ENCODE measurements around the gene SCMH1.

Gene SCMH1

DNA sequence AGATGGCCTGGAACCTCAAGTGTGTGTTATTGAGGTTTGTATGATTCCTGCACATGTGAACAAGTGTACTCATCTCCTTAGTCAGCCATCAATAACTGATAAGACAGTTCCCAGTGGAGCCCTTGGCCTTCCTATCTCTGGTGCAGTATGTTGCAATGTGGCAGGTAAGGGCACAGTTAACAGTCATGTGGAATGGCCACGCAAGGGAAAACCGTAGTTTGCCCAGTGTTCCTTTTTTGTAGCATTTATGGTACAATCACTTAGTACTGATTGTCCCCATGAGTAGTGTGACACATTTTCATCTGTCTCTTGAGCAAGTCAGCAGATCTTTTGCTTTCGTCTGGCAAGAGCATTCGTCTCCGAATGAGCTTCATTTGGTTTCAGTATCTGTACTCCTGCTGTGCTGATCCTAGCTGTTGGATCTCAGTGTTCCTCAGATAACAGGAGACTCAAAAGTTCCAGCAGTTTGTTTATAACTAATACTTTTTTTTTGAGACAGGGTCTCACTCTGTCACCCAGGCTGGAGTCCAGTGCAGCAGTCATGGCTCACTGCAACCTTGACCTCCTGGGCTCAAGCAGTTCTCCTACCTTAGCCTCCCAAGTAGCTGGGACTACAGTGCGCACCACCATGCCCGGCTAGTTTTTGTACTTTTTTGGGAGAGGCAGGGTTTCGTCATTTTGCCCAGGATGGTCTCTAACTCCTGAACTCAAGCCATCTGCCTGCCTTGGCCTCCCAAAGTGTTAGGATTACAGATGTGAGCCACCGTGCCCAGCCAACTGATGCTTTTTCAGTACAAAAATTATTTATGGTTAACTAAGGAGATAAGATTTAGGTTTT is 254.4 kb downstream of the SCMH1 start:
- DNase-seq = no peak

DNA sequence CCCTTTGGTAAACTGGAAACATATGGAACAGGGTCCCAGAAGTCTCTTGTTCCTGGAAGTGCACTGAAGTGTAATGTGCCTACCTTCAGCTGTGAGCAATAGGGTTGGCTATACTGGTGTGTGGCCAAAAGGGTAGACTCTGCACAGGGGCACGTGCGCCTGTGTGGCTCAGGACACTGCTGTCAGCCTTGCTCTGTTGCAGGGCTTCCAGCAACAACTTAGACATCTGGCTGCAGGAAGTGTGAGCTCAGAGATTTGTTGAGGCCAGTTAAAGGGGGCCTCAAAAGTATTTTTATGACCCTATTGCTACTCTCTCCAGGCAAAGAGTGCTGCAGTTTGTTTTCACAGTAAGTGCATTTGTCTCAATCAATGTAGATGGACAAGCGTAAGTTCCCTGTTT is 255.2 kb downstream of the SCMH1 start:
- DNase-seq = no peak

DNA sequence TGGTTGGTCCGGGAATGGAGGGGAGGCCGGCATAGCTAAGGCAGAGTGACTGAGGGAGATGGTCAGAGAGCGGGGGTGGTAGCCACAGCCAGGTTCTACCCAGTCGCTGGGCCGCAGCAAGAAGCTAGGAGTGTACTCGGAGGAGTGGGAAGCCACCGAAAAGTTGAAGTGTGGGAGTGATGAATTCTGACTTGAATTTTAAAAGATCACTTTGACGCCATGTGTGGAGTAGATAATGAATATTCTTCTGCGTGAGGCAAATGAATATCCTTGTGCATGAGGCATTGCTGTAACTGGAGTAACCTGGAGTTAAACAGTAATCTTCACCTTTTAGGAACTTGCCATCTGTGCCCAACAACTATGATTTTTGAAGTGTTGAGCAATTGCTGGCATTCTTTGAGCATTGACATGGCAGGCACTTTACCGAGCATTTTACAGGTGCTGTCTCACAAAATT is 255.8 kb downstream of the SCMH1 start:
- no peak for DNase-seq

DNA sequence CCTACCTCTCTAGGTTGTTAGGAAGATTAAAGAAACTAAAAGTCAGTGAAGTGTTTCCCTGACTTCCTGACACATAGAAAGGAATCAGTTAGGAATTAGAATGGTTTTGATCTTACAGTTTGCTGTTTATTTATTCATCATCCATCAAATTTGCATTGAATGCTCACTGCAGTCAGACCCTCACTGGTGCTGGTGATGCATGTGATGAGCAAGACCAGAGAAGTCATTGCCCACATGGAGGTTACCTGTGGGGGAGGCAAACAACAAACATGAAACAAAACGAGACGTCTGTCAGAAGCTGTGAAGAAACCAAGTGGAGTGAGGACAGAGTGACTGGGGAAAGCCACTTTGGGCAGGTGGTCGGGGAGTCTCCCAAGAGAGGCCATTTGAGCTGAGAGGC is 256.2 kb downstream of the SCMH1 start:
- no peak for DNase-seq

DNA sequence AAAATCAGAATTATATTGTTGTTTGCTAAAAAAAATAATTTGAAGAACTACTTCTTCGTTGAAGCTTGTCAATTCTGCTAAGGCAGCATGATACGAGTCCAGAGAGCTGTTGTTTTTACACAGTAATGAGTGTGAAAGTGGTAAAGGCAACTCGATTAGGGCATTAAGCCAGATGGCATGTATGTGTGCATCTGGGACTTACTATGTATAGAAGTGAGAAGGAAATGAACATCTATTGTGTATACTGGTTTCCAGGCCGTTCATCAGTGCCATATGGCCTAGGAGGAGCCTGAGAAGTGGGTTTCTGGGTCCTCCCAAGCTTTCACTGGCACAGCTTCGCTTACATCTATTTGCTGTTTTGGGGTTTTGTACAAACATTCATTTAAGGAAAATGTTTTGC is 256.9 kb downstream of the SCMH1 start:
- no peak for DNase-seq

DNA sequence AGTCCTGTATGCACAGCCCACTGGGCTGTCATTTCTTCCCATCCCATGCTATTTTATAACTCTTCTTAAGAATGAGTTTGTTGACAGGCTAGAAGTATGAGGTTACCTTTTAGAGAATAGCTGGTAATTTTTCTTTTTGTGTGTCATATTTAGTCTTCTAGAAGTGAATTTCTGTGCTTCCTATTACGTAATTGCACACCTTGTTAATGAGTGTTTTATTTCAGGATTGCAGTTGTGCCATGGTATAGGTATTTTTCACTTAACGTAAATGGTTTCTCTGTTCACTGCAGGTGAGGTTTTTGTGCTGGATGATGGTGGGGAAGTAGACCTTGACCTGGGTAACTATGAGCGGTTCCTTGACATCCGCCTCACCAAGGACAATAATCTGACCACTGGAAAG is 257.6 kb downstream of the SCMH1 start:
- no peak for DNase-seq

DNA sequence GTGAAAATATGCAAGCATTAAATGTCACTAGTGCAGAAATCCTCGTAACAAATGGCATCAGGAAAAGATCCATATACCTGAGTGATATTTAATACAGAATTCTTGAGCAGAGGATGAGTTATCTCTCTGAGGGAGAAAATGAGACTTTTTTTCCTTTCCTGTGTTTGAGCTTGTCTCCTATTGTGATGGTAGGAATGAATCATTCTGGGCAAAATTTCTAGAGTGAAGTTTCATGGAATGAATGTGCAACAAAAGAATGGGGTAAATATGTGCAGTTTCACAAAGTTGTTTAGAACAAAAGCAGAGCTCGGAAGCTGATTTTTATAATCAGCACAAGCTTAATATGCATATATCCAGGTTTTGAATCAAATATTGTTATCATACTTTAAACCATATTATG is 258.0 kb downstream of the SCMH1 start:
- DNase-seq = no peak

DNA sequence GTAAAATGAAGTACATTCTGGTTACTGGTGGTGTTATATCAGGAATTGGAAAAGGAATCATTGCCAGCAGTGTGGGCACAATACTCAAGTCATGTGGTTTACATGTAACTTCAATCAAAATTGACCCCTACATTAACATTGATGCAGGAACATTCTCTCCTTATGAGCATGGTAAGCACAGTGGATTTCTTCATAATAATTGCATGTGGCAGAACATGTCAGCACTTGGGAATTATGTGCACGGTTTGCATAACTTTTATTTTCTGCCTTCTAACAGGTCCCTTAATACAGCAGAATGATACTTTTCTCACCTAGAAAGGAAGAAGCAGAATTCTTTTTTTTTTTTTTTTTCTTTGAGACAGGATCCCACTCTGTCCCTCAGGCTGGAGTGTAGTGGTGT is 258.8 kb downstream of the SCMH1 start:
- no peak for DNase-seq

DNA sequence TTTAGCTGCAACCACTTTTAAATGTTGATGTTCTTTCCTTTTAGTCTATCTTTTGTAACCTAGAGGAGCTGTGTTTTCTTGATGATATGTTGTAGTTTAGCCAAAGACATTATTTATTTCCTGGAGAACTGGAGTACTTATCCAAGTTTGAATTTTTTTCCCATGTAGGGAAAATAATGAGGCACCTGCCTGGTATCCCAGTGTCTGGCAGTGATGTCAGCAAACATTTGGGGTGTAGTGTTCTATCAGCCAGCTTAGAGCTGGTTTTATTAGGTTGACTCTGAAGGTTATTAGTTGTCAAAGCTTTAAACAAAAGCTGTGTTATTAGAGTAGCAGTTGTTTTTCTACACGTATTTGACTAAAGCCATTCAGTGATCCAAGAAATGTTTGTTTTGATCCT is 259.4 kb downstream of the SCMH1 start:
- DNase-seq = no peak

DNA sequence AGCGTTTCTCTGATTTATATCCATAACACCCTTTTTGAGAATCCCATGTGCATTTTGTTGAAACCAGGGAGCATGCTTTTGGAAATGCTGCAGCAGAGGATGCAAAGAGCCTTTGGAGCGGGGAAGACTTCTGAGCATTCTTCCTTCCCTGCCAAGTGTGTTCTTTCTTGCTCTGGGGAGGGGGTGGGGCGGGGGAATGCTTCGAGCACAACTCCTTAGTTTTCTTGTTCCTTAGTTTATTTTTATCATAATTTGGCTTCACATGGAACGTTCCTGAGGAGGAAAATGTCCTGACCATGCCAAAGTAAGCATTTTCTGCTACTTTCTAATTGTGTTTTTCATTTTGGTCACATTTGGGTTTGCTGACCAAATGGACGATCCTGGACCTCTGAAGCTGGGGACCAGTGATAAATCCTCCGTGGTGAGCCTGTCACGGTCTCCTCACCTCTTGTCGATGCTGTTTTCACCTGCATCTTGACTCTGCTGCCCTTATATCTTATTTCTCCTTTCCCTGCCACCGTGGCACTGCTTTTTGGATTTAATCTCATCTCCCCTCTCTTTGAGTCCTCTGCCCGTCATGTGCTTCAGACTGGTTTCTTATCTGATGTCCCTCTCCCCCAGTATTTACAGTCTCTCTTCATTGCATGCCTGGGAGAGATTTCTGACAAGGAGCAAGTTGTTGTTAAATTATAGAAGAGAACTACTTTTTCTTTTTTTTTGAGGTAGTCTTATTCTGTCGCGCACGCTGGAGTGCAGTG is 260.2 kb downstream of the SCMH1 start:
- no peak for DNase-seq

DNA sequence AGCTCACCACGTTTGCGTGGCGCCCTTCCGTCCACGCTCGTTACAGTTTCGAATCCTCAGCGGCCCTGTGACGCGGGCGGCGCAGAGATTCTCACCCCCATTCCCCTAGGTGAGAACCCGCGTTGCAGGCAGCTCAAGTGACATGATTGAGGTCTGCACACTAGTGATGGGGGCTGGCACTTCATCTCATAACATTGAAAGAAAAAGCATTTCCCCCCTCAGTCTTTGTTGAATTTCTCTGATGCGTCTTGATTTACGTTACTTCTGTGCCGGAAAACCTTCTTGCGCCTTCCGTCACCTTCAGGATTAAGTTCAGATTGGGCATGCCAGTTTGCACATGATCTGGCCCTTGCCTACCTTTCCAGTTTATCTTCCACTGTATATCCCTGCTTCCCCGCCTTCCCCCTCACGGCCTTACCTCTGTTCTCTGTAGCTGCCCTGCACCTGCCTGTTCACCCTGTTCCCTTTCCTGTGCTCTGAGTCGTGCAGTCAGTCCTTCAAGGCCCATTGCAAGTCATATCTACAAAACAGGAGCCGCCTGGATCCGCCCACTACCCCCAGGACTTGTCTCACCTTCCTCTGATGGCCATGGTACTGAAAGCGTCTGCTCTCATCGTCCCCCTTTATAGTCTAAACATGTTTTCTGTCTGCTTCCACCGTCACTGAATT is 261.5 kb downstream of the SCMH1 start:
- DNase-seq = peak in 3 of 4 experiments; percentile 11 to 33 (median 22)

DNA sequence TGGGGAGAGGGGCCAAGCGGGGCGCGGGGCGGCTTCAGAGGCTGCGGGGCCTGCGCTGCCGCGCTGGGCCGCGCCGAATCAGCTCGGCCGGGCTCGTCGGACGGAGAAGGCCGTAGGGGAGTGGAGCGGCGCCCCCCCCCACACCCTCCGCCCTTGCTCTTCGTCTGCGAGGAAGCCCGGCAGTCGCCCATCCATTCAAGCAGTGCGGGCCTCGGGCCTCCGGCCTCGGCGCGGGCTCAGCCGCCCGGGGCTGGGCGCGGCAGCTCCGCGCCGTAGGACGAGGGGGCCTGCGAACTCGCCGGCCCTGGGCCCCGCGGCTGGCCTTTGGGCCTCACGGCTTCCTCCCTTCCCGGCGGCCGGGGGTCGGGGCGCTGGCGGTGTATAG is 262.0 kb downstream of the SCMH1 start:
- peak in 2 of 4 experiments; percentile 38 to 50 for DNase-seq

DNA sequence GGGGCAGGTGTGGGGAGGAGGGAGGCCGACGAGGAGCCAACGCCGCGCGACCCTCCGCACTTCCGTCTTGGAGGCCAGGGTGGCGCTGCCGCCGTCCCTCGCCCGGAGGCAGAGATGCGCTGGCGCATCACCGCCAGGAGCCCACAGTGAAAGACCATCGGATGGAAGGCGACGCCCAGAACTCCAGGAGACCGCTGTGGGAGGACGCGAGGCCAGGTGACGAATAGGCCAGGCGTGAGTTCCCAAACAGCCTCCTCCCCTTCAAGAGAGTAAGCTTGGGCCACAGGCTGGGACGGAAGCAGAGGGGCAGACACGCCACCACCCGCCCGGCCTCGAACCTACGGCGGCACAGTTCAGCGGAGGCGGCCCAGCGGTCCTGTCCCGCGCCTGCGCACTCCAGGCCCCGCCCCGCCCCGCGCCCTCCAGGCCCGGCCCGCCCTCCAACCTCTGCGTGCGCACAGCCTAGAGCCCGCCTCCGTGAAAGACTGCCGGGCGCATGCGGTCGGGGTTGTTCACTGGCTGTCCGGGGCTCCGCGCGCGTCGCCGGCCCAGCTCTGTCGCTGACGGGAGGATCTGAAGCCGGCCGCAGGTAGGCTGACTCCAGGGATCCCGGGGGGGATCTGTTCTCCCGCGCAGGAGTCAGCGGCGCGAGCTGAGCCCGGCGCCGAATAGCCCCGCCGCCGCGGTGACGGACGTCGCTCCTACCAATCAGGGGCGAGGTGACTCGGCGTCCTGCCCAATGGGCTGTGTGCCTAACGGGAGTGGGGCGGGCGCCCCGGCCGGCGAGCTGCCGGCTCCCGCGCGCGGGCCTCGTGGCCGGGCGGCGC is 262.7 kb downstream of the SCMH1 start, which contains the start of gene CTPS1:
Gene CTPS1 (plus strand): TSS at position 456 of the 827 bp plus-strand sequence. CDS start 3,595 bp downstream, outside the sequence.
- DNase-seq = peak; percentile 89 to 93 (median 91)

DNA sequence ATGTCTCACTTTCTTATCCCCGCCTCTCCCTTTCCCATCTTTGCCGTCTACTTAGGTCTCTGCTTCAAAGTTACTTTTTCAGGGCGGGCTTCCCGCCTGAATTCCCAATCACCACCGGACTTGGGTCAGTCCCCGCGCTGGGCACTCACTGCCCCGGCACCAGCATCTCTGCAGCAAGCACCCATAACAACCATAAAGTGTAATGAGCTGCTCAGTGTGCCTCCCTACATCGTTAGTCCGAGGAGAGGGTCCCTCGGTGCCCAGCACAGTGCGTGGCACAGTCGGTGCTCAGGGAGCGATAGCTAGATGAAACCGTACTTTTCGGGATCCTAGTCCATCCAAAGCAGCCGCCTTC is 263.2 kb downstream of the SCMH1 start:
- no peak for DNase-seq

DNA sequence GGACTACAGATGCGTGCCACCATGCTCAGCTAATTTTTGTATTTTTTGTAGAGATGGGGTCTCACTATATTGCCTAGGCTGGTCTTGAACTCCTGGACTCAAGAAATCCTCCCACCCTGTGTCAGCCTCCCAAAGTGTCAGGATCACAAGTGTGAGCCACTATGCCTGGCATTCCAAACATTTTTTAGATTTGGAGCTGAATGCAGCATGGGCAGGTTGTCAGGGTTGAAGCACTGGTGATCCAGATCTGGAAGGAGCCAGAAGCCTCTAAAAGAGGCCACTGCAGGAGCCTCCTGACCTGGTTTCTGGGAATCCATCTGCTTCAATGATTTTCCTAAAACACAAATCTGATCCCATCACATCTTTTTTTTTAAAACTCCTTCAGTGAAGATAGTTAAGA is 264.4 kb downstream of the SCMH1 start:
- no peak for DNase-seq
